Measurements from ENCODE around the gene ARMC9.

DNA sequence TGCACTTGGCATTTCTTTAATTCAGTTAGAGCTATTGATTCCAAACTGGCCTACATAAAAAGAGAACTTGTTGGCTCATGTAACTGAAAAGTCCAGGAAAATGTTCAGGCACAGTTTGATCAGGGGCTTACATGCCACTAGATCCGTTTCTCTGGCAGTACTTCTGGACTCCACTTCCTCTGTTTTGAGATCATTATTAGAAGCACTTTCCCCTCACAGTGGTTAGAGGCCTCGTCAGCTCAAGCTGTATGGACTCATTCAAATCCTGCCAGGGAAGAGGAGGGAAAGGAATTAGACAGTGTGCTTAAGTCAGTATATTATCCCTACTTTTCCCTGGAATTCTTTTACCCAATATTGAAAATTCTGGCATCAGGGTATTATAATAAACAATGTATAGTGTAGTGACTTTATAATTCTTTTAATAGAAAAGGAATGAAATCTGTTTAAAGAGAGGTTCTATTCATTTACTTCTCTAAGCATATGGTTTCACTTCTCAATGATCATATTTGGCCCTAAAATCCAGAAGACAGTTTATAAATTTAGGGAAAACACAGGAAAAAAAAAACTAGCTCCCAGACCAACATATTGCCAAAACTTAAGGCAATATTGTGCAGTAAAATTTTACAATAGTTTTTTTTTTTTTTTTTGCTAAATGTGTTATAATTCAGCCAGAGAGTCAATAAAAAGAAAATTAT, 92.0 kb downstream of the ARMC9 start:
- no peak for TF ChIP-seq POLR2A (IDR thresholded peaks at IDR 0.05)
- TF ChIP-seq, protein P1, sequence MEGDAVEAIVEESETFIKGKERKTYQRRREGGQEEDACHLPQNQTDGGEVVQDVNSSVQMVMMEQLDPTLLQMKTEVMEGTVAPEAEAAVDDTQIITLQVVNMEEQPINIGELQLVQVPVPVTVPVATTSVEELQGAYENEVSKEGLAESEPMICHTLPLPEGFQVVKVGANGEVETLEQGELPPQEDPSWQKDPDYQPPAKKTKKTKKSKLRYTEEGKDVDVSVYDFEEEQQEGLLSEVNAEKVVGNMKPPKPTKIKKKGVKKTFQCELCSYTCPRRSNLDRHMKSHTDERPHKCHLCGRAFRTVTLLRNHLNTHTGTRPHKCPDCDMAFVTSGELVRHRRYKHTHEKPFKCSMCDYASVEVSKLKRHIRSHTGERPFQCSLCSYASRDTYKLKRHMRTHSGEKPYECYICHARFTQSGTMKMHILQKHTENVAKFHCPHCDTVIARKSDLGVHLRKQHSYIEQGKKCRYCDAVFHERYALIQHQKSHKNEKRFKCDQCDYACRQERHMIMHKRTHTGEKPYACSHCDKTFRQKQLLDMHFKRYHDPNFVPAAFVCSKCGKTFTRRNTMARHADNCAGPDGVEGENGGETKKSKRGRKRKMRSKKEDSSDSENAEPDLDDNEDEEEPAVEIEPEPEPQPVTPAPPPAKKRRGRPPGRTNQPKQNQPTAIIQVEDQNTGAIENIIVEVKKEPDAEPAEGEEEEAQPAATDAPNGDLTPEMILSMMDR (IDR thresholded peaks at IDR 0.05): no peak

Data from body of pancreas (tissue), 4 donors.